PFSK-1 (cell line): Measurements from ENCODE around the gene TMEM154.

Experiments
- SIN3A ChIP-seq: IDR thresholded peaks from 2 replicates; pipeline ENCODE4 v1.6.1; 2012; ENCODE audit warnings: mild to moderate bottlenecking, low read length, moderate library complexity, borderline replicate concordance; ENCODE audit not compliant: insufficient read depth
- TF ChIP-seq, protein P1 (sequence below), 2 experiments: IDR thresholded peaks; 2 replicates each; pipeline versions ENCODE4 v1.6.1 to v1.8.0; 2011 to 2012; ENCODE audit warnings: low read depth in 2 of 2, low read length in 2 of 2, control low read depth in 1 of 2, inconsistent platforms in 1 of 2, mild to moderate bottlenecking in 1 of 2, moderate library complexity in 1 of 2; ENCODE audit not compliant: insufficient read depth in 1 of 2

DNA sequence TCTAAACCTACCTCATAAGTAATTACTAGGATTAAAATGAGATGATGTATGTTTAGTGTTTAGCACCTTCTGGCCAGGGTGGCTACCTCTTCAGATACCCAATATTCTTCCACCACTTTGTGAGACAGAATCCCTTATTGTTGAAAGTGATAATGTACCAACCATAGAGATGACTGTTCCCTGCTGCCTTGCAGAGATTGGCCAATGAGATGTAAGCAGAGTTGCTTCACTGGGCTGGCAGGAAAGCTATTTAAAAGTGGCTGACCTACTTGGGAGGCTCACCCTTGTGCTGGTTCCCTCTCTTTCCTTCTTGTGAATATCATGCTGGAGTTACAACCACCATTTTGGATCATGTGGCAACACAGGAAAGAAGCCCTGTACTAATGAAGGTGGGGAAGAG, 58.9 kb downstream of the TMEM154 start:
- TF ChIP-seq, protein P1, sequence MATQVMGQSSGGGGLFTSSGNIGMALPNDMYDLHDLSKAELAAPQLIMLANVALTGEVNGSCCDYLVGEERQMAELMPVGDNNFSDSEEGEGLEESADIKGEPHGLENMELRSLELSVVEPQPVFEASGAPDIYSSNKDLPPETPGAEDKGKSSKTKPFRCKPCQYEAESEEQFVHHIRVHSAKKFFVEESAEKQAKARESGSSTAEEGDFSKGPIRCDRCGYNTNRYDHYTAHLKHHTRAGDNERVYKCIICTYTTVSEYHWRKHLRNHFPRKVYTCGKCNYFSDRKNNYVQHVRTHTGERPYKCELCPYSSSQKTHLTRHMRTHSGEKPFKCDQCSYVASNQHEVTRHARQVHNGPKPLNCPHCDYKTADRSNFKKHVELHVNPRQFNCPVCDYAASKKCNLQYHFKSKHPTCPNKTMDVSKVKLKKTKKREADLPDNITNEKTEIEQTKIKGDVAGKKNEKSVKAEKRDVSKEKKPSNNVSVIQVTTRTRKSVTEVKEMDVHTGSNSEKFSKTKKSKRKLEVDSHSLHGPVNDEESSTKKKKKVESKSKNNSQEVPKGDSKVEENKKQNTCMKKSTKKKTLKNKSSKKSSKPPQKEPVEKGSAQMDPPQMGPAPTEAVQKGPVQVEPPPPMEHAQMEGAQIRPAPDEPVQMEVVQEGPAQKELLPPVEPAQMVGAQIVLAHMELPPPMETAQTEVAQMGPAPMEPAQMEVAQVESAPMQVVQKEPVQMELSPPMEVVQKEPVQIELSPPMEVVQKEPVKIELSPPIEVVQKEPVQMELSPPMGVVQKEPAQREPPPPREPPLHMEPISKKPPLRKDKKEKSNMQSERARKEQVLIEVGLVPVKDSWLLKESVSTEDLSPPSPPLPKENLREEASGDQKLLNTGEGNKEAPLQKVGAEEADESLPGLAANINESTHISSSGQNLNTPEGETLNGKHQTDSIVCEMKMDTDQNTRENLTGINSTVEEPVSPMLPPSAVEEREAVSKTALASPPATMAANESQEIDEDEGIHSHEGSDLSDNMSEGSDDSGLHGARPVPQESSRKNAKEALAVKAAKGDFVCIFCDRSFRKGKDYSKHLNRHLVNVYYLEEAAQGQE (IDR thresholded peaks at IDR 0.05; ENCODE audit: insufficient read depth in 1 of 2, low read depth in 2 of 2, low read length in 2 of 2), result no peak
- no peak for TF ChIP-seq SIN3A
